Body of pancreas (tissue), 4 donors: ENCODE results near the gene RALGAPA1. TPM values are rescaled to one million over a fixed set of nuclear protein-coding genes. Genes with fewer than 3 reads are reported as not detected.

Experiments used
- ATAC-seq: fragments of 150-250 bp; one replicate; pipeline ENCODE4 v1.9.1; 2016
- DNase-seq, 4 donors: peaks; one replicate each; pipeline ENCODE4 v3.0.0-alpha.2; 2019
- H3K27ac ChIP-seq, 4 donors: fragments of 200-600 bp; sonication (generic); 1 replicate in 3 of 4; 2 replicates in 1 of 4; pipeline versions ENCODE4 v1.5.1 to v1.6.1; 2016 to 2019; ENCODE audit warnings: mild to moderate bottlenecking in 1 of 4, mixed read lengths in 1 of 4, moderate library complexity in 1 of 4
- H3K27me3 ChIP-seq, 2 donors: fragments of 200-600 bp; sonication (generic); one replicate each; pipeline ENCODE4 v1.6.0; 2016; ENCODE audit warnings: mild to moderate bottlenecking in 1 of 2
- H3K36me3 ChIP-seq, 2 donors: fragments of 200-600 bp; sonication (generic); replicated peaks in 1 of 2; 2 replicates each; pipeline ENCODE4 v1.5.1; 2016; ENCODE audit warnings: low read depth in 2 of 2; ENCODE audit not compliant: insufficient read depth in 1 of 2
- H3K4me1 ChIP-seq: fragments of 200-600 bp; sonication (generic); one replicate; pipeline ENCODE4 v1.6.0; 2016
- H3K4me3 ChIP-seq, 2 donors: fragments of 200-600 bp; sonication (generic); 1 replicate in 1 of 2; 2 replicates in 1 of 2; pipeline ENCODE4 v1.5.1; 2016 to 2019
- H3K9me3 ChIP-seq, 3 donors: fragments of 200-600 bp; sonication (generic); 1 replicate in 2 of 3; 2 replicates in 1 of 3; pipeline ENCODE4 v1.5.1; 2016
- POLR2A ChIP-seq, 3 donors: fragments of 450-650 bp; IDR thresholded peaks; one replicate each; pipeline ENCODE4 v1.6.1; 2016; ENCODE audit warnings: antibody characterized with exemption in 3 of 3, mild to moderate bottlenecking in 2 of 3
- WGBS, 2 donors: methylation state at CpG; one replicate each; pipeline ENCODE4 v1.1.5; 2017; 5-methylcytosine and 5-hydroxymethylcytosine counted together
- intact Hi-C: fragments of 100-400 bp; cut with DNase I; formaldehyde crosslinking; loops from one replicate; pipeline ENCODE4 v1.15.1; 2023
- total RNA-seq, 2 donors: library from RNA; depleted of rRNA; stranded (reverse); fragments of >200 nt; gene quantifications; one replicate each; pipeline ENCODE4 v1.1.0, GENCODE V29; 2016
- TF ChIP-seq, protein P1 (sequence below), 7 experiments: fragments of 450-650 bp in 4 of 7; fragments of 200-600 bp in 3 of 7; sonication (generic) in 3 of 7; IDR thresholded peaks; one replicate each; pipeline ENCODE4 v1.5.1; 2016 to 2019; ENCODE audit warnings: antibody characterized with exemption in 7 of 7

RALGAPA1 gene
- total RNA-seq, 2 donors from 2014 or later = 34.9 to 48.8 TPM

GRCh38 chr14:35509846-35510245 is 299.2 kb downstream of the RALGAPA1 start:
- DNase-seq = no peak
- 41 to 60% methylated on average over 2 of the region's 2 CpGs for whole genome bisulfite sequencing, 2 donors
- no peak overlapping the region for H3K27ac ChIP-seq
- H3K36me3 ChIP-seq = no peaks in the 10 kb centered on the region
- TF ChIP-seq POLR2A (IDR thresholded peaks at IDR 0.05) = no peak
- TF ChIP-seq, protein P1, sequence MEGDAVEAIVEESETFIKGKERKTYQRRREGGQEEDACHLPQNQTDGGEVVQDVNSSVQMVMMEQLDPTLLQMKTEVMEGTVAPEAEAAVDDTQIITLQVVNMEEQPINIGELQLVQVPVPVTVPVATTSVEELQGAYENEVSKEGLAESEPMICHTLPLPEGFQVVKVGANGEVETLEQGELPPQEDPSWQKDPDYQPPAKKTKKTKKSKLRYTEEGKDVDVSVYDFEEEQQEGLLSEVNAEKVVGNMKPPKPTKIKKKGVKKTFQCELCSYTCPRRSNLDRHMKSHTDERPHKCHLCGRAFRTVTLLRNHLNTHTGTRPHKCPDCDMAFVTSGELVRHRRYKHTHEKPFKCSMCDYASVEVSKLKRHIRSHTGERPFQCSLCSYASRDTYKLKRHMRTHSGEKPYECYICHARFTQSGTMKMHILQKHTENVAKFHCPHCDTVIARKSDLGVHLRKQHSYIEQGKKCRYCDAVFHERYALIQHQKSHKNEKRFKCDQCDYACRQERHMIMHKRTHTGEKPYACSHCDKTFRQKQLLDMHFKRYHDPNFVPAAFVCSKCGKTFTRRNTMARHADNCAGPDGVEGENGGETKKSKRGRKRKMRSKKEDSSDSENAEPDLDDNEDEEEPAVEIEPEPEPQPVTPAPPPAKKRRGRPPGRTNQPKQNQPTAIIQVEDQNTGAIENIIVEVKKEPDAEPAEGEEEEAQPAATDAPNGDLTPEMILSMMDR (IDR thresholded peaks at IDR 0.05) = no peak
- H3K27me3 ChIP-seq = no peaks in the 10 kb centered on the region
- no peak overlapping the region for H3K4me3 ChIP-seq
- no peaks in the 10 kb centered on the region for H3K9me3 ChIP-seq
- H3K4me1 ChIP-seq = no peaks in the 10 kb centered on the region
- intact Hi-C loops = no loop called here
- no peak for ATAC-seq

- intact Hi-C loops = no loop called here
- no peaks in the 10 kb centered on the region for H3K4me1 ChIP-seq
- no peaks in the 10 kb centered on the region for H3K36me3 ChIP-seq
- no peak overlapping the region for H3K27ac ChIP-seq
- H3K4me3 ChIP-seq = no peak overlapping the region
- DNase-seq = no peak
- H3K27me3 ChIP-seq = no peaks in the 10 kb centered on the region
- no peaks in the 10 kb centered on the region for H3K9me3 ChIP-seq
- TF ChIP-seq, protein P1 (IDR thresholded peaks at IDR 0.05) = no peak
- no peak for TF ChIP-seq POLR2A (IDR thresholded peaks at IDR 0.05)
- ATAC-seq = no peak
Measured at GRCh38 chr14:35506927-35507326, 302.2 kb downstream of the RALGAPA1 start.

GRCh38 chr14:35506461-35506860 is 302.6 kb downstream of the RALGAPA1 start:
- no peaks in the 10 kb centered on the region for H3K27me3 ChIP-seq
- no peaks in the 10 kb centered on the region for H3K36me3 ChIP-seq
- H3K4me1 ChIP-seq = no peaks in the 10 kb centered on the region
- H3K9me3 ChIP-seq = no peaks in the 10 kb centered on the region
- H3K27ac ChIP-seq = no peak overlapping the region
- 65 to 74% methylated on average over 6 of the region's 6 CpGs for whole genome bisulfite sequencing, 2 donors
- ATAC-seq (no peak), DNase-seq (no peak)
- TF ChIP-seq POLR2A (IDR thresholded peaks at IDR 0.05) = no peak
- TF ChIP-seq, protein P1 (IDR thresholded peaks at IDR 0.05) = no peak
- no peak overlapping the region for H3K4me3 ChIP-seq
- intact Hi-C loops = no loop called here

DNA sequence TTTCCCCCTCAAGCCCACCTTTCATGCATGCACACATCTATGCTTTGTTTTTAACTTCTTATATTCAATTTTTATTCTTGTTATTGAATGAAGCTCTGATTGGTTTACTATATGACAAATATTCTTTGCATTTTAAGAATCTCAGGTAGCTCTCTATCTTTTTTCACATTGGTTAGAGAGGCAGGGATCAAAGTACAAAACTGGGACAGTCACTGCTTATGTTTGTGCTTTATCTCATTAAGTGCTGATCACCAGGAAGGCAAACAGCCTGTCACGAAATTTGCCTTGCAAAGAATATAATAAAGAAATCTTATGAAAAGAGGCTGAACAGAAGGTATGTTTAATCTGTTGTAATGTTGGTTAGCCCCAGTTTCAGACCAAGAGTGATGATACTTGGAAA is 304.8 kb downstream of the RALGAPA1 start:
- DNase-seq (no peak), ATAC-seq (no peak)
- intact Hi-C loops = no loop called here
- H3K9me3 ChIP-seq = no peaks in the 10 kb centered on the region
- H3K27ac ChIP-seq = no peak overlapping the region
- no peak overlapping the region for H3K4me3 ChIP-seq
- no peaks in the 10 kb centered on the region for H3K27me3 ChIP-seq
- H3K36me3 ChIP-seq = no peaks in the 10 kb centered on the region
- WGBS, 2 donors = 12 to 18% methylated on average over 1 of the region's 1 CpG
- TF ChIP-seq, protein P1 (IDR thresholded peaks at IDR 0.05) = no peak
- TF ChIP-seq POLR2A (IDR thresholded peaks at IDR 0.05) = no peak
- no peaks in the 10 kb centered on the region for H3K4me1 ChIP-seq

DNA sequence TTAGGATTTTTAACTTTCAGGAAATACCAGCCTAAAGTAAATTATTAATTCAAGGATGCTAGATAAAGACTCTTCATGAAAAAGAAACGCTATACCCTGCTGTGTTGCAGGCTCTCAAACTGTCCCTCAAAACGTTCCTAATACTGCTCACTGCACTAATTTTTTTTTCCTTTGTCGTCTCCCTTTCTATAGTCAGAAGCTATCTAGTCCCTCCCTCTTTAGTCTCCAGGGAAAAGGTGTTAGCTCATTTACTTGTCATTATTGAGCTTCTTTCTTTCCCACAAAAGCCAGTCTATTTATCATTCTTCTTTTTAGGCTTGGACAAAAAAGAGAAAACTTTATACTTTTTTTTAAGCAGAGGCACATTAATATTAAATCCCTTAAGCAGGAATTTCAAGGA is 305.4 kb downstream of the RALGAPA1 start:
- H3K9me3 ChIP-seq = no peaks in the 10 kb centered on the region
- H3K4me1 ChIP-seq = no peaks in the 10 kb centered on the region
- no peak for TF ChIP-seq POLR2A (IDR thresholded peaks at IDR 0.05)
- TF ChIP-seq, protein P1 (IDR thresholded peaks at IDR 0.05) = no peak
- DNase-seq = no peak
- H3K27ac ChIP-seq = no peak overlapping the region
- no peaks in the 10 kb centered on the region for H3K36me3 ChIP-seq
- no peak for ATAC-seq
- H3K27me3 ChIP-seq = no peaks in the 10 kb centered on the region
- intact Hi-C loops = no loop called here
- 7 to 8% methylated on average over 3 of the region's 3 CpGs for WGBS, 2 donors
- H3K4me3 ChIP-seq = no peak overlapping the region
